HCT116 (cell line): ENCODE results near the gene ARHGEF17. TPM values are rescaled to one million over a fixed set of nuclear protein-coding genes. Genes with fewer than 3 reads are reported as not detected.

ENCODE experiments used
- ATAC-seq: fragments of 200-7000 bp; cut with Tn5 transposase; 2 replicates; pipeline ENCODE4 v1.9.1; 2020; ENCODE audit warnings: mild to moderate bottlenecking, moderate library complexity
- BruUV-seq: library from RNA; stranded (reverse); fragments of 400-500 nt; replicated peaks from 2 replicates; lab custom pipeline; 2021; lab: Mats Ljungman, UMichigan
- CTCF ChIA-PET: fragments of 300-600 bp; sonication (Branson Sonifier 250); formaldehyde crosslinking; loops from one replicate; lab custom pipeline; 2021; ENCODE audit warnings: antibody characterized with exemption; lab: Charles Lee
- POLR2A ChIA-PET: fragments of 300-600, 350-600 bp; sonication (Branson Sonifier 250); formaldehyde crosslinking; loops from one replicate; lab custom pipeline; 2021; ENCODE audit warnings: antibody characterized with exemption; lab: Charles Lee
- RAD21 ChIA-PET, 2 experiments: fragments of 300-600 bp; sonication (Branson Sonifier 250); formaldehyde crosslinking; loops; one replicate each; lab custom pipeline; 2023; ENCODE audit warnings: low total read pairs in 2 of 2; ENCODE audit not compliant: uncharacterized antibody in 2 of 2, unreplicated experiment in 2 of 2, low non-redundant PET in 1 of 2; lab: Charles Lee
- DNase-seq: peaks from one replicate; pipeline ENCODE4 v3.0.0-alpha.2; 2010; ENCODE audit warnings: low read depth, low spot score
- H2AFZ ChIP-seq: fragments of 200-600 bp; shearing (Covaris generic), sonication (generic); 2 replicates; pipeline ENCODE4 v1.6.1; 2017; ENCODE audit warnings: low read depth, mixed run types, mixed read lengths, antibody characterized with exemption, low read length; ENCODE audit not compliant: poor library complexity, severe bottlenecking
- H3K27ac ChIP-seq: 2 replicates; pipeline ENCODE4 v1.5.1; 2012; ENCODE audit warnings: low read depth, low read length
- H3K27me3 ChIP-seq: fragments of 200-600 bp; sonication (generic); 2 replicates; pipeline ENCODE4 v1.6.1; 2016; ENCODE audit warnings: mixed run types, low read length, mixed read lengths; ENCODE audit not compliant: insufficient read depth
- H3K36me3 ChIP-seq, 2 experiments: fragments of 200-500 bp in 1 of 2; fragments of 200-600 bp in 1 of 2; sonication (Bioruptor generic) in 1 of 2; sonication (generic) in 1 of 2; 2 replicates each; pipeline versions ENCODE4 v1.5.1 to v1.6.1; 2014 to 2016; ENCODE audit warnings: low read length in 2 of 2, inconsistent platforms in 1 of 2, mixed read lengths in 1 of 2, mixed run types in 1 of 2; ENCODE audit not compliant: insufficient read depth in 2 of 2, control insufficient read depth in 1 of 2
- H3K4me1 ChIP-seq, 2 experiments: fragments of 200-600 bp in 1 of 2; sonication (generic) in 1 of 2; 2 replicates each; pipeline versions ENCODE4 v1.5.1 to v1.6.1; 2012 to 2017; ENCODE audit warnings: low read length in 2 of 2, inconsistent platforms in 1 of 2, mild to moderate bottlenecking in 1 of 2, mixed read lengths in 1 of 2, mixed run types in 1 of 2, moderate library complexity in 1 of 2; ENCODE audit not compliant: insufficient read depth in 2 of 2, control insufficient read depth in 1 of 2
- H3K4me2 ChIP-seq: fragments of 200-600 bp; sonication (generic); 2 replicates; pipeline ENCODE4 v1.6.1; 2017; ENCODE audit warnings: mixed run types, low read length, mixed read lengths
- H3K4me3 ChIP-seq, 2 experiments: fragments of 200-600 bp in 1 of 2; sonication (generic) in 1 of 2; replicated peaks in 1 of 2; 2 replicates each; pipeline ENCODE4 v1.5.1; 2011 to 2016; ENCODE audit warnings: low read length in 2 of 2, control low read depth in 1 of 2, low read depth in 1 of 2, mild to moderate bottlenecking in 1 of 2, mixed read lengths in 1 of 2, mixed run types in 1 of 2
- H3K79me2 ChIP-seq: fragments of 200-600 bp; sonication (generic); 2 replicates; pipeline ENCODE4 v1.6.1; 2017; ENCODE audit warnings: mild to moderate bottlenecking, mixed run types, low read length, moderate library complexity, mixed read lengths; ENCODE audit not compliant: insufficient read depth
- H3K9ac ChIP-seq: fragments of 200-600 bp; sonication (generic); 2 replicates; pipeline ENCODE4 v1.6.1; 2016; ENCODE audit warnings: low read length, mixed read lengths
- H3K9me2 ChIP-seq: fragments of 200-600 bp; sonication (generic), shearing (Covaris generic); 2 replicates; pipeline ENCODE4 v1.6.1; 2017; ENCODE audit warnings: mixed run types, mild to moderate bottlenecking, moderate library complexity; ENCODE audit not compliant: insufficient read depth
- H3K9me3 ChIP-seq, 2 experiments: fragments of 200-500 bp in 1 of 2; fragments of 200-600 bp in 1 of 2; sonication (Bioruptor generic) in 1 of 2; sonication (generic) in 1 of 2; 2 replicates each; pipeline ENCODE4 v1.6.1; 2014 to 2017; ENCODE audit warnings: low read length in 2 of 2, mixed read lengths in 2 of 2, inconsistent platforms in 1 of 2, low read depth in 1 of 2, mild to moderate bottlenecking in 1 of 2, mixed run types in 1 of 2, moderate library complexity in 1 of 2; ENCODE audit not compliant: control insufficient read depth in 1 of 2, insufficient read depth in 1 of 2
- H4K20me1 ChIP-seq: fragments of 200-600 bp; sonication (generic), shearing (Covaris generic); 2 replicates; pipeline ENCODE4 v1.6.1; 2017; ENCODE audit warnings: mixed run types, mild to moderate bottlenecking, moderate library complexity; ENCODE audit not compliant: insufficient read depth
- ATF3 ChIP-seq: IDR thresholded peaks from 2 replicates; pipeline ENCODE4 v1.6.1; 2012
- CEBPB ChIP-seq: IDR thresholded peaks from 2 replicates; pipeline ENCODE4 v1.6.1; 2012; ENCODE audit warnings: low read depth
- EGR1 ChIP-seq: IDR thresholded peaks from 2 replicates; pipeline ENCODE4 v1.6.1; 2012; ENCODE audit warnings: low read depth
- ELF1 ChIP-seq: IDR thresholded peaks from 2 replicates; pipeline ENCODE4 v1.6.1; 2012; ENCODE audit warnings: low read depth, borderline replicate concordance
- EZH2phosphoT487 ChIP-seq: fragments of 200-600 bp; IDR thresholded peaks from 2 replicates; pipeline ENCODE4 v1.6.1; 2018; ENCODE audit warnings: antibody characterized with exemption, borderline replicate concordance
- FOSL1 ChIP-seq: IDR thresholded peaks from 2 replicates; pipeline ENCODE4 v1.6.1; 2012; ENCODE audit warnings: low read depth
- JUND ChIP-seq: IDR thresholded peaks from 2 replicates; pipeline ENCODE4 v1.6.1; 2012
- MAX ChIP-seq: IDR thresholded peaks from 2 replicates; pipeline ENCODE4 v1.6.1; 2012
- POLR2AphosphoS5 ChIP-seq: IDR thresholded peaks from 2 replicates; pipeline ENCODE4 v1.6.1; 2011; ENCODE audit warnings: mild to moderate bottlenecking, low read depth, low read length, moderate library complexity
- REST ChIP-seq: IDR thresholded peaks from 2 replicates; pipeline ENCODE4 v1.6.1; 2012; ENCODE audit warnings: low read depth
- SP1 ChIP-seq: IDR thresholded peaks from 2 replicates; pipeline ENCODE4 v1.6.1; 2012; ENCODE audit warnings: low read depth
- SRF ChIP-seq: IDR thresholded peaks from 2 replicates; pipeline ENCODE4 v1.6.1; 2012; ENCODE audit warnings: low read depth
- YY1 ChIP-seq: IDR thresholded peaks from 2 replicates; pipeline ENCODE4 v1.6.1; 2011; ENCODE audit warnings: low read length, low read depth, moderate library complexity, mild to moderate bottlenecking; ENCODE audit not compliant: insufficient replicate concordance; ENCODE audit errors: extremely low read depth
- ZFX ChIP-seq: fragments of 450-650 bp; IDR thresholded peaks from 2 replicates; pipeline ENCODE4 v1.6.1; 2017
- intact Hi-C: fragments of 100-400 bp; cut with micrococcal nuclease; formaldehyde crosslinking; loops from 2 replicates; pipeline ENCODE4 v1.10.0; 2022
- total RNA-seq: library from RNA; stranded (reverse); gene quantifications from one replicate; pipeline ENCODE4 v1.2.1, GENCODE V29; 2021; ENCODE audit not compliant: unreplicated experiment

The ARHGEF17 gene
- total RNA-seq, 1 experiment from 2014 or later: 18.2 TPM

- H3K4me2 ChIP-seq: no peak overlapping the region
- H2AFZ ChIP-seq: no peak overlapping the region
- CTCF ChIA-PET: no interaction called here
- H3K4me1 ChIP-seq: peaks cover 7 to 28% of the 10 kb centered on the region in 2 experiments
- no peak overlapping the region for H3K4me3 ChIP-seq
- intact Hi-C loops: no loop called here
- H3K79me2 ChIP-seq: 0 out of 2 replicates have a peak, but pooled peaks cover 6% of the 10 kb centered on the region
- H3K9me3 ChIP-seq: no peaks in the 10 kb centered on the region
- TF ChIP-seq EZH2phosphoT487 (no peak), YY1 (no peak), ELF1 (no peak), EGR1 (no peak), CEBPB (no peak), SP1 (no peak), FOSL1 (no peak), MAX (no peak), ZFX (no peak), JUND (no peak), REST (no peak), POLR2AphosphoS5 (no peak), SRF (no peak), ATF3 (no peak)
- DNase-seq (no peak), ATAC-seq (no peak)
- no peaks in the 10 kb centered on the region for H3K9me2 ChIP-seq
- no peaks in the 10 kb centered on the region for H3K27me3 ChIP-seq
- no TSS peak for BruUV-seq
- H3K27ac ChIP-seq: no peak overlapping the region
- POLR2A ChIA-PET: no interaction called here
- no peaks in the 10 kb centered on the region for H3K36me3 ChIP-seq
- no peaks in the 10 kb centered on the region for H4K20me1 ChIP-seq
- RAD21 ChIA-PET: no interaction called here
- no peak overlapping the region for H3K9ac ChIP-seq
Observed at GRCh38 chr11:73316422-73316821, 8.3 kb downstream of the ARHGEF17 start.
